Dedifferentiated amniotic fluid mesenchymal stem cell (primary cell): ENCODE measurements around the gene RAET1G.
"Not testable (repeated sequence)": the region's sequence is repeated elsewhere in the genome, so short reads cannot be mapped to it uniquely, and the experiment has no call there.

Experiments
- DNase-seq: peaks from one replicate; pipeline ENCODE4 v3.0.0-alpha.2; 2016; ENCODE audit errors: extremely low spot score

The RAET1G gene, protein sequence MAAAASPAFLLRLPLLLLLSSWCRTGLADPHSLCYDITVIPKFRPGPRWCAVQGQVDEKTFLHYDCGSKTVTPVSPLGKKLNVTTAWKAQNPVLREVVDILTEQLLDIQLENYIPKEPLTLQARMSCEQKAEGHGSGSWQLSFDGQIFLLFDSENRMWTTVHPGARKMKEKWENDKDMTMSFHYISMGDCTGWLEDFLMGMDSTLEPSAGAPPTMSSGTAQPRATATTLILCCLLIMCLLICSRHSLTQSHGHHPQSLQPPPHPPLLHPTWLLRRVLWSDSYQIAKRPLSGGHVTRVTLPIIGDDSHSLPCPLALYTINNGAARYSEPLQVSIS

DNA sequence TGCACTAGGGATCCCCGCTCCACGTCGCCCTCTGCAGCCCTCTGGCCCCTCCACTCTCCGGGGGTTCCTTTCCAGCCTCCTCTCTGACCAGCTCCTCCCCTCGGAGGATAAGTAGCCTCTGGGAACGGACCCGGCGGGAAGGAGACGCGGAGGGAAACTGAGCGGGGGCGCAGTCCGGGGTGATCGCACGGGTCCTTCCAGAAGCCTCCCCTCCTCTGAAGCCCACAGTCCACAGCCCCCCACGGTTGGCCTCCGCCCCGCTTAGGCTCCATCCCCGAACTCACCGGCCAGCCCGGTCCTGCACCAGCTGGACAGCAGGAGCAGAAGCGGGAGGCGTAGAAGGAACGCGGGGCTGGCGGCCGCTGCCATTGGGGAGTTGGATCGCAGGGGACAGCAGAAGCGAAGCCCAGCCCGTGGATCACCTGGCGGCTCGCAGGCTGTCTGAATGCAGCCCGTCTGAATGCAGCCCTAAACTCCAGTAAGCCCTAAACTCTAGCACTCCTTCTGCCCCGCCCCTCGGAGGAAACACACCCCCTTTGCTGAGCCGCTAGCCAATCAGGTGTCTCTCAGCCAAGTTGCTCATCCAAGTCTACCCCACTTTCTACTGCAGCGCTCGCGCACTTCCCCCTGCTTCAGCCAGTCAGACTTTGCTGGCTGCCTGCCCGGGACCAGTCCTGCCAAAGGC is at the start of gene RAET1G:
Gene RAET1G (minus strand): TSS at position 480 of the 685 bp plus-strand sequence. CDS start 111 bp downstream, at position 369.
- peak; percentile 70 for DNase-seq

DNA sequence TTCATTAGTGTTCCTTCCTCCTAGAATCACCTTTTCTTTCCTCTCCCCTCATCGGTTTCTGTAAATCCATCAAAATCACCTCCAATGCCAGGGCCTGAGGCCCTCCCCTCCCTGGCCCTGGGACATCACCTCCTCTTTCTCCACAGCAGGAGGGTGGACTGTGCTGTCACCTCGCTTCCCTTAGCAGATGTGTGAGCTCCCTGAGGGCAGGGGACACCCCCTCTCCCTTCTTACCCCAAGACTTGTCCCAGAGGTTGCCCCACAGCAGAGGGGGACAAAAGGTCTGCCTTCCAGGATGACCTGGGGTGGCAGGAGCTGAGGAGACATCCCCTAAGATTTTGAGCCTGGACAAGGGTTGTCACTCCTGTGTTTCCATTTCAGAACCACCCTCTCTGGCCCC is 46.7 kb upstream of the RAET1G start:
- no peak for DNase-seq

DNA sequence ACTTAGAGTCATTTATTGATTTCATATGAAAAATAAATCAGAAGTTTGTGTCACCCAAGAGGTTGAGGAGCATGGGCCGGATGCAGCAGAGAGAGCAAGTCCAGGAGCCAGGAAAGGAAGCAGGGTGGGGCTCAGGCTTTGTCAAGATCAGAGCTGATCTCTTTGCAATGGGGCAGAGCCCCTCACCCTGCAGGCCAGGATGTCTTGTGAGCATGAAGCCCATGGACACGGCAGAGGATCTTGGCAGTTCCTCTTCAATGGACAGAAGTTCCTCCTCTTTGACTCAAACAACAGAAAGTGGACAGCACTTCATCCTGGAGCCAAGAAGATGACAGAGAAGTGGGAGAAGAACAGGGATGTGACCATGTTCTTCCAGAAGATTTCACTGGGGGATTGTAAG is 46.0 kb upstream of the RAET1G start:
- DNase-seq, result not testable (repeated sequence)

DNA sequence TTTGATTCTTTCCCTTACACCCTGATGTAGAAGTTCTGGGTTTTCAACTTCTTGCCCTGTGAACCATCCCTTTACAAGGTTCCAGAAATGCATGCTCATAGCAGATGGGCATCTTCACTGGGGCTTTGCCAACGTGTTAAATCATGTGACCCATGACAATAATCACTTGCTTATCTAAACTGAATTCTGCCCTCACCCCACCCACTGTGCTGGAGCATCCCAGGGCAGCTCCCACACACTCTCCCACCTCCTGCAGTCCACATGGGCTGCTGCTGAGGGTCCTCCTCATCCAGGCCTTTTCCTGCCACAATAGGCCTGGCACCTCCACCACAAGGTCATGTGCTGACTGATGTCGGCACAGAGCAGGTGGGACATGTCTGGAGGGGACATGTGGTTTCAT is 45.1 kb upstream of the RAET1G start:
- DNase-seq, result not testable (repeated sequence)

DNA sequence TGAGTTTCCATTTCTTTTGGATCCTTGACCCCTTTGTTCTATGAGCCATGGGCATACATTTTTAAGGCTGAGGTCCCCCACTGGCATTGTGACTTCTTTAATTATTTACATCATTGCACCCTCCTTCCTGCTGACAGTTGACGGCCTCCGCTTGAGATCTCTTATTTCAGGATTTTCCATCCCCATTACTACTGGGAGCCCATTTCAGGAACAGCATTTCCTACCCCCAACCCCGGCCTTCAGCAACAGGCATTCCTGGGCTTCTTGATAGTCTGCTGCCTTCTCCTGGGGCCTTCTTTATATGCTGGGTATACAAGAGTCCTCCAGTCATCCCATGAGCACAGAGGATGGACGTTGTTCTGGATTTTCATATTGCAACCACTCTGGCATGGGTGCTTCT is 44.7 kb upstream of the RAET1G start:
- DNase-seq, result no peak

DNA sequence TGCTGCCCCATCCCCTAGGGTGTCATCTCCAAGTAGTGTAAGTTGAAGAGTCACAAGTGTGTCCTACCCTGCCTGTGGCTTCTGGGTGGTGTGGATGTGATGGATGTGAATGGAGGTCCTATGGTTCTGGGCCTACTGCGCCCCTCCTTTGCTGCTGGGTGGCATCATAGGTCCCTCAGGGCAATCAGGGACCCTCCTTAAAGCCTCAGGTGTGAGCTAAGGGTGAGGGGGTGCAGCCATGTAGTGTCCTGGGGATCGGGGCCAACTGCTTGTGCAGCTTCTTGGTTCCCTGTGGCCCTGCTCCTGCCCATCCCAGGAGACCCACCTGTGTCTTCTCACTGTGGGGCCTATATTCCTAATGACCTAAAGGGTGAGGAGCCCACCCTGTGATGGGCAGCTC is 43.4 kb upstream of the RAET1G start:
- not testable (repeated sequence) for DNase-seq

DNA sequence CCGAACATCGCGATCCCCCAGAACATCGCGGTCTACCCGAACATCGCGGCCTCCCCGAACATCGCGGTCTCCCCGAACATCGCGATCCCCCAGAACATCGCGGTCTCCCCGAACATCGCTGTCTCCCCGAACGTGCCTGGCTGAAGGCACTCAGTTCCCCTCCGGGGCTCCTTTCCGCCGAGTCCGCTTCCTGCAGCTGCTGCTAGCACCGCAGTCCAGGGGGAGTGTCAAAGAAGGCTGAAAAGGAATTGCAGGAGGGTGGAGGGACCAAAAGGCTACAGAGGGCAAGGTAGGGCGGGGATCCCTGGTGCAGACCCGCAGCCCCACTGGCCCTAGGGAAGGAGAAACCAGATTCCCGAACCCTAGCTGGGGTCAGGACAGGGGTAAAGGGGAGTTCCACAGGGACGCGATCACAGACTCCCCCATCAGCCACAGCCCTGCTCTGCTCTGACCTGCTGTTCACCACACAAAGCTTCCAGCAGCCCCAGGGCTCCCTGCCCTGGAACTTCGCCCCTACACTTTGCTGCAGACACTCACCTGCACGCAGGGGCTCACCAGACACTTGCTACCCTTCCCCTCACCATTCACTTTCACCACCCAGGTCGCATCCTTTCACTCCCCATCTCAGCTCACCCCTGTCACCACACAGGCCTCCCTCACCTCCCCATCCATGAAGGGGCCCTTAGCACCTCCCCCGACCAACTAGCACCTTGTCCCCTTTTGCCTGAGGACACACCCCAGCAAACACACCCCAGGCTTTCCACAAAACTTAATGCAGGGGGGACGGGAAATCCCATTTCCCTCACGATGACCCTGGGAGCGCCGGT is 42.5 kb upstream of the RAET1G start:
- no peak for DNase-seq

DNA sequence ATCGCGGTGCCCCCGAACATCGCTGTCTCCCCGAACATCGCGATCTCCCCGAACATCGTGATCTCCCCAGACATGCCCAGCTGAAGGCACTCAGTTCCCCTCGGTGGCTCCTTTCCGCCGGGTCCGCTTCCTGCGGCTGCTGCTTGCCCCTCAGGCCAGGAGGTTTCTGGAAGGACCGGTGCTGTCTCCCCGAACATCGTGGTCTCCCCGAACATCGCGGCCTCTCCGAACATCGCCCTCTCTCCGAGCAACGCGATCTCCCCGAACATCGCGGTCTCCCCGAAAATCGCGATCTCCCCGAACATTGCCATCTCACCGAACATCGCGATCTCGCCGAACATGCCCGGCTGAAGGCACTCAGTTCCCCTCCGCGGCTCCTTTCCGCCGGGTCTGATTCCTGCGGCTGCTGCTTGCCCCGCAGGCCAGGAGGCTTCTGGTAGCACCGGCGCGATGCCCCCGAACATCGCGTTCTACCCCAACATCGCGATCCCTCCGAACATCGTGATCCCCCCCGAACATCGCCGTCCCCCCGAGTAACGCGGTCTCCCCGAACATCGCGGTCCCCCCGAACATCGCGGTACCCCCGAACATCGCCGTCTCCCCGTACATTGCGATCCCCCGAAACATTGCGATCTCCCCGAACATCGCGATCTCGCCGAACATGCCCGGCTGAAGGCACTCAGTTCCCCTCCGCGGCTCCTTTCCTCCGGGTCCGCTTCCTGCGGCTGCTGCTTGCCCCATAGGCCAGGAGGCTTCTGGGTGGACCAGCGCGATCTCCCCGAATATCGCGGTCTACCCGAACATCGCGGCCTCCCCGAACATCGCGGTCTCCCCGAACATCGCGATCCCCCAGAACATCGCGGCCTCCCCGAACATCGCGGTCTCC is 41.6 kb upstream of the RAET1G start:
- DNase-seq, result no peak

DNA sequence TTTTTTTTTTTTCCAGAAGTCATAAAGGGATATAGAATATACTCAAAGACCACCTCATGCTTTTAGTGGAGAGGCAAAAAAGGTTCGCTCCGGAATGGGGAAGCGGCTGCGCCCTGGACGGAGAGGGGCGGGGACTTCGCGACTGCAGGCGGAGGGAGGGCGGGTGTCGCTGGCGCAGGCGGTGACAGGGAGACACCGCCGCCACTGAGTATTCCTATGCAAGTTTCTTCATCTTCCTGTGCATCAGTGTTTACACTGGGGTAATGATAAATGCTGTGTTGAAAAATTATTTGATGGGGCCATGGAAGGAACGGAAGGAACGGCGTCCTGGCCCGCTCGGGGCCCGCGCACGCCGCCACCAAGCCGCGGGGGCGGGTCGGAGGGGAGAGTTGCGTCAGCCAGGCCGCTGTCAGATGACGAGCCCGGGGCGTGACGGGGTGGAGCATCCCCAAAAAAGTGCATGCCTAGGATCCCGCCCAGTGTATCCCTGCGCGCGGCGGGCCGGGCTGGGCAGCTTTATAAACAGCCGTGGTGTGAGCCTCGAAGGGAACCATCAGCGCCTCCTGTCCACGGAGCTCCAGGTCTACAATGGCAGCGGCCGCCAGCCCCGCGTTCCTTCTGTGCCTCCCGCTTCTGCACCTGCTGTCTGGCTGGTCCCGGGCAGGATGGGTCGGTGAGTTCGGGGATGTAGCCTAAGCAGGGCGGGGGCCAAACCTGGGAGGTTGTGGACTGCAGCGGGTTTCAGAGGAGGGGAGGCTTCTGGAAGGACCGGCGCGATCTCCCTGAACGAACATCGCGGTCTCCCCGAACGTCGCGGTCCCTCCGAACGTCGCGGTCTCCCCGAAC is 40.8 kb upstream of the RAET1G start, which contains the start of gene ULBP1:
Gene ULBP1 (plus strand): TSS at position 482 of the 846 bp plus-strand sequence. CDS start 107 bp downstream, at position 589.
- peak; percentile 40 for DNase-seq

DNA sequence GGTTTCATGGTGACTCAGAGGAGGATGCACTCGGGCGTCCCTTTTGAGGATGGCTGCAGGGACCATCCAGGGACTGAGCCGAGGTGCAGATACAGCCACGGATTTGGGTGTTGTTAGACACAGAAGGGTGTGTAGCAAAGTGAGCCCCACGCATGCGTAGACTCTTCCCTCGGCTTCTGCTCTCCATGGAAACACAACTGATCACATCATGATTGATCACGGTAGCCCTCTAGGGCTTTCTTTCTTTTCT is 40.2 kb upstream of the RAET1G start:
- DNase-seq, result no peak

DNA sequence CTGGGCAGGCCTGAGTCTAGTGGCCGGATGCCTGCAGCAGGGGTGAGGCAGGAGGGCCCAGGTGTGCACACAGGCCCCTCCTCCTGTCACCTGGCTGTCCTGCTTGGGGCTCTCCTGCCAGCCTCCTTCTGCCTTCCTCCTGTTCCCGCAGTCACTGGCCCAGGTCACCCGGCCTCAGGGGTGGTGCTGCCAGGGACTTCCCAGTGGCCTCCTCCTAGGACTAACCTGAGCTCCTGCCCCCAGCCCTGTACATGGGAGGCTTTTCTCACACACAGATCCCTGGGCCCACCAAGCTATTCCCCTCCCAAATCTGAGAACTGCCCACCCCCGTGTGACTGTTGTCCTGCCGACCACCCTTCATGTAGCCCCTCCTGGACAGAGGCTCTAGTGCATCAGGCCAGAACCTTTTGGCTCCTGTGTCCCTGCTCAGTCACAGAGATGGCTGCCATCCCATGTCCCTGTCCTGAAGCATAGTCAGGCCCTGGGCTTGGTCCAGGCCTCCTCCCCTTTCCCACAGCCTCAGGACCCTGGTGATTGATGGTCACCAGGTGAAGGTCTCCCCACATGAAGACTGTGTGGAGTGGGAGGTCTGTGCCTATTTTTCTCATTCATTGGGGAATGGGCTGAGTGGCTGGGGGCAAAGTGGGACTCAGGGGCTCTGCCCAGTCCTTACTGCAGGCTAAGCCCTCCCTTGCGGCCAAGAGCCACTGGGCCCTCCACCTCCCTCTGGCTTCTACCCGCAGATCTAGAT is 39.7 kb upstream of the RAET1G start:
- no peak for DNase-seq

DNA sequence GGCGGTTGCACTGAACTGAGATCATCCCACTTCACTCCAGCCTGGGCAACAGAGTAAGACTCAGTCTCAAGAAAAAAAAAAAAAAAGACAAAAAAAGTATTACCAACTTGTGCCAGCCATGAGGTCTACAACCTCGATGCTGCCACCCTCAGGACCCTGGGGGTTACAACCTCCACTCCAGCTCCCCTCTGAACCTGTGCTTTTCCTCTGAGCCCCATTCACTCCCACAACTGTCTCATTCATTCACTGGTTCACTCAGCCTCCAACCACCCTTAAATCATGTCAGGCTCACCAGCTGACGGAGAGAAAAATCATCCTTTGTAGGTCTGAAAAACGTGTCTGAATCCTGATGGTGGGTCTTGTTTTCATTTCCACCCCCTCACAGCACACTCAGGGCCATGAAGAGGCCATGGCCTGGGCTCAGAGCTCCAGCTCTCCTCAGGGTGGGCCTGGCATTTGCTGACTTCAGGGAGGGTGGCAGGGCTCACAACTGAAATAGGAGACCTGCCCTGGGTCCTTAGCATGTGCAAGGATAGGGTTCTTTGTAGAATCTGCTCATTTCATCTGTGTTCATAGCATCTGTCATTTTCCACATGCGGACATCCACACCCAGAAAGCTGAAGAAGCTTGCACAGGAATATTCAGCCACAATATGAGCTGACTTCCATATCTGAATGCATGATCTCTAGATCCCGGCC is 39.0 kb upstream of the RAET1G start:
- no peak for DNase-seq

DNA sequence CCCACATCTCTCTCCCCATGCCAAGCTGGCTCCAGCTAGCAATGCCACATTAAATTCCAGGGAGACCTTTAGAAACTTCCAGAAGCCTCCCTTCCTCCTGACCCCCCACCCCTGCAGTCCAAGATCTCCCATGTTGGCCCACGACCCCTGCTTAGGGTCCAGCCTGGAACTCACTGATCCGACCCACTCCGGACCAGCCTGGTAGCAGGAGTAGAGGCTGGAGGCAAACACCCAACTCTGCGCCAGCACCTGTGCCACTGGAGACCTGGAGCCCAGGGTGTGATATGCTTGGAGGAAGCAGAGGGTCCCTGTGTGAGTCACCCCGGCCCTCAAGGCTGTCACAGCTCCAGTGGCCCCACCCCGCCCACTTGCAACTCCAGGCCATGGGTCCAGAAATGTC is 37.6 kb upstream of the RAET1G start:
- DNase-seq, result no peak

DNA sequence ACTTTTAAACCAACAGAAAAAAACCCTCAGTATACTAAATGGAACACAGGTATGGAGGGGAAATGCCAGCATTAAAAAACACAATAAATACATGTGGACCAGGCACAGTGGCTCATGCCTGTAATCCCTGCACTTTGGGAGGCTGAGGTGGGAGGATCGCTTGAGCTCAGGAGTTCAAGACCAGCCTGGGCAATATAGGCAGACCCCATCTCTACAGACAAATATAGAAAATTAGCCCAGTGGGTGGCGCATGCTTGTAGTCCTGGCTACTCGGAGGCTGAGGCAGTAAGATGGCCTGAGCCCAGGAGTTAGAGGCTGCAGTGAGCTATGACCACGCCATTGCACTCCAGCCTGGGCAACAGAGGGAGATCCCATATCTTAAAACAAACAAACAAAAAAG is 36.9 kb upstream of the RAET1G start:
- DNase-seq, result not testable (repeated sequence)

DNA sequence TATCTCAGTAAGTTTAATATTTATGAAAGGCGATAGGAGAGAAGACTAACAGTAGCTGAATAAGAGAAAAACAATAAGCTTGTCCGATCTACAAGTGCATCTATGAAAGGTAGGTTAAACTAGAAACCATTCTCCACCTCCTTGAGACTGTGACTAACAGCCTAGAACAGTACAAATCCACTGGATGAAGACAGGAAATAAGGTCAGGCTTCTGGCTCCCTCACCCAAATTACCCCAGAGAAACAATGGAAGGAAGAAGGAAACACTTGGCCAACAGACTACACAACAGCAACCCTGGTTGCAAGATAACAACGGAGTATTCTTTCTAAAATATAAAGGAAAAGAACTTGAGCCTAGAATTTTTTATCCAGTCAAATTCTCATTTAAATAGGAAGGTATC is 35.2 kb upstream of the RAET1G start:
- DNase-seq, result not testable (repeated sequence)

DNA sequence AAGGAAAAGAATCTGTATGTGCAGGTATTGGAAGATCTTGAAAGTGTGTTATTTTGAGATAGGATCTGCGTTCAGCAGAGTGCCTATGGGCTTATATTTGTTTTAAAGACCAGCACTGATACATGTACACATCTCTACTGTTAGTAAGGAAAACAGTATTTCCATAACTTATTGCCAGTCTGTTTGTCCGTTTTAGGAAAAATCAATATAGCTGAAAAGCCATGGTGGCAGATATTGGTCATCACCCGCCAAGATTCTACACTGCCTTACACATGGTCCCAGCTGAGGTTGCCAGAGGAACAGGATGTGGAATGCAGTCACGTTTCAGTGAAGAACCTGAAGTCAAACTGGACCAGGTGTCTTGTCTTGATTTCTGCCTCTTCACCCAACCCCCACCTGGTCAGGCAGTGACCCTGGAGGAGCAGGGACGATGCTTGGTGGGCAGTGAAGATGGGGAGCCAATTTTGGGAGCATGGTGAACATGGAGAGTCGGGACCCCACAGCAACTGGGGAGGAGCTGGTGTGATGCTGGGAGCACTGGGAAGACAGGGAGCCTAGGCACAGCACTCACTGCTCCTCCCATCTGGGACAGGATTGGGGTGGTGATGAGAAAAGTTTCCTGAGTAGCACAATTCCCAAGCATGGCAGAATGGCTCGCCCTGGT is 32.9 kb upstream of the RAET1G start:
- not testable (repeated sequence) for DNase-seq

DNA sequence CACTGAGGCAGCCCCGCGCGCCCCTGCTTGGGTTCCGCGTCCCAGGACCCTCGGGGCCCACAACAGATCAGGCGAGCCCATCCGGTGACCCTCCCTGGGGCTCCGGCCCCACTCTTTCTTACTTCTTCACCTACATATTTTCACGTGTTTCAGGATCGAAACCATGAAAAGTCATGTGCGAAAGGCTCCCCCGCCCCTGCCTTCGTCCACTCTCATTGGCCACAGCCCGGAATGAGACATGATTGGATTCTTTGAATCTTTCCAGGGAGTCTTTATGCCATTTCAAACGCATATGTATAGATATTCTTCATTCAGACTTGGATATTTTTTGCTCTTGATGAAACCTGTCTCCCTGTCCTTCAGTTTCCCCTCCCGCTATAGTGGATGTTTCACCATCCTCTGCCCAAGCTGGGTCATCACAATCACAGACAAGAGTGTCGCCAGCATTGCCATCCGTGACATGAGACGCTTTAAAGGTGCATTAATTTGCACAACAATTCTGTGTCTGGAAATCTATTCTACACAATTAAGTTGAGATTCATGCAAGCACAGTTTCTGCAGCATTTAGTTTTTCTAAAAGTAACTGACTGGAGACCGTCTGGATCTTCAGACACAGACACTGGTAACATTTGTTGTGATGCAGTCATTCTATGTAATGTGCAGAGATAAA is 32.2 kb upstream of the RAET1G start:
- DNase-seq, result not testable (repeated sequence)

DNA sequence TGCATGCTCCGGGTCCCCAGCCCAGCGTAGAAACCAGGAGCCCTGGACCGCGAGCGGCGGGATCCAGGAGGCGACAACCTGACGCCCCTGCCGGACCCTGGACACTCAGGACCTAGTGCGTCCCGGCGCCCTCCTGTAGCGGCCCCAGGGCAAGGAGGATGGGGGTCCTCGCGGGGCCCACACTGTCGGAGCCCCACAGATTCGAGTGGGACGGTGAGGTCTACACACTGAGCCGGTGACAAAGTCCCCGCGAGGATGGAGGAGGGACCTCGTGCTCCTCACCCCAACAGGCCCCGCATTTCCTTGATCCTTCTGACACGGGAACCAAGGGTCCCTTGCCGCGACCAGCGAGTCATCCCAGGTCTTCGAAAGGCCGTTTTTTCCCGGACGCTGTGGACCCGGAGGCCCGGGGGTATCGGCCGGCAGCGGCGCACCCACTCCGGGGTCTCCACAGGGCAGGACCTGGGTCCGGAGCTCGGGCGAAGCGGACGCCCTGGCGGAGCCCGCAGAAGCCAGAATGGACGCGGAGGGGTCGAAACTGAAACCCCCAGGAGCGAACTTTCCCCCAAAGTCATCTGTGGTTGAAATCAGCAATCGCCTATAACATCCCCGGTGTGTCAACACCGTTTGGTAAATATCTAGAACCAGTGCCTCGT is 31.5 kb upstream of the RAET1G start:
- not testable (repeated sequence) for DNase-seq
